ENCODE results near the gene MEGF6.

DNA sequence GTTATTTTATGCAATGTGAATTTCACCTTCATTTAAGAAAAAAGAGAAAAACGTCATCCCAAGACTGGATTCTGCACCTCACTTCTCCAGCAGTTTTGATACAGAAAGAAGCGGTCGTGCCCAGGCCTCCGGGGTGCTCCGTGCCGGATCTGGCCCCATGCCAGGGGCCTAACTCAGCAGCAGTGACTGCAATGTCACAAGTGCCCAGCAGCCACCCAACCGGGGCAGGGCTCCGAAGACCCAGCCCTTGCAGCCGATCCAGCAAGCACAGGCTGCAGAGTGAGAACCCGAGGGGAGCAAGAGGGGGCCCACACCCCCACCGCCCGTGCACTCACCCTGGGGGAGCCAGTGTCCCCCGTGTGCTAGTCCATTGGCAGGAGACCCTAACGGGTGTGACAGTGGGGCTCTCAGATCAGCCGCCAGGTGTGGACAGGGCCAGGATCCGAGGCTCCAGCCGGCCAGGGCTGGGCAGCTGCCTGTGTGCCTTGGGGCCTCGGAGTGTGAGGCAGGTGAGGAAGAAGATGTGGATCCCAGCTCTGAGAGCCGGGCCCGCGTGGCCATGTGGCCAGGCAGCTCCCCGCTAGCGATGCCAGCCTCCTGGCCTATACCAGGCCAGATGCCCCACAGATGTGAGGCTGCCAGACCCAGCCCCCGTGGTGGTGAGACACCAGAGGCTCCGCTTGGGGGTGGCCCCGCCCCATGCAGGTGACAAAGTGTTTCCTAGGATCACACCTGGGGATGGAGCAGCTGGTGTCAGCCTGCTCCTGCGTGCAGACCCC is 60.6 kb downstream of the MEGF6 start:
- TF ChIP-seq POLR2AphosphoS5 (IDR thresholded peaks at IDR 0.05; ENCODE audit: borderline replicate concordance, low read depth, low read length) (no peak), EZH2 (IDR thresholded peaks at IDR 0.05) (no peak)
